Endodermal cell (in vitro differentiated cells): ENCODE results near the gene BNC2. TPM values are rescaled to one million over a fixed set of nuclear protein-coding genes. Genes with fewer than 3 reads are reported as not detected.

Experiments
- DNase-seq: peaks from one replicate; pipeline ENCODE4 v3.0.0-alpha.2; 2017
- H3K27ac ChIP-seq: 2 replicates; pipeline ENCODE4 v1.5.1; 2013; ENCODE audit warnings: mild to moderate bottlenecking, low read depth, low read length, moderate library complexity
- H3K27me3 ChIP-seq: 2 replicates; pipeline ENCODE4 v1.6.1; 2013; ENCODE audit warnings: mild to moderate bottlenecking, low read length, moderate library complexity; ENCODE audit not compliant: insufficient read depth, control insufficient read depth, poor library complexity, severe bottlenecking
- H3K36me3 ChIP-seq: 2 replicates; pipeline ENCODE4 v1.7.0; 2013; ENCODE audit warnings: mild to moderate bottlenecking, low read length, moderate library complexity; ENCODE audit not compliant: control insufficient read depth, insufficient read depth
- H3K4me1 ChIP-seq: one replicate; pipeline ENCODE4 v1.7.0; 2013; ENCODE audit warnings: low read length; ENCODE audit not compliant: control insufficient read depth, insufficient read depth
- H3K4me3 ChIP-seq: 2 replicates; pipeline ENCODE4 v1.5.1; 2013; ENCODE audit warnings: mild to moderate bottlenecking, low read length, moderate library complexity
- H3K9ac ChIP-seq: 2 replicates; pipeline ENCODE4 v1.6.1; 2013; ENCODE audit warnings: mild to moderate bottlenecking, low read length, moderate library complexity; ENCODE audit not compliant: poor library complexity, severe bottlenecking; ENCODE audit errors: extremely low read depth
- H3K9me3 ChIP-seq: 2 replicates; pipeline ENCODE4 v1.6.1; 2013; ENCODE audit warnings: mild to moderate bottlenecking, low read length, moderate library complexity; ENCODE audit not compliant: control insufficient read depth
- H3K27ac Mint-ChIP-seq: 2 replicates; pipeline ENCODE4 v1.8.0; 2020; ENCODE audit warnings: mixed read lengths
- H3K27me3 Mint-ChIP-seq: 2 replicates; pipeline ENCODE4 v1.8.0; 2021; ENCODE audit warnings: mild to moderate bottlenecking, mixed read lengths; ENCODE audit not compliant: insufficient read depth
- H3K36me3 Mint-ChIP-seq: 2 replicates; pipeline ENCODE4 v1.8.0; 2020; ENCODE audit warnings: low read depth, mixed read lengths
- H3K4me1 Mint-ChIP-seq: 2 replicates; pipeline ENCODE4 v1.8.0; 2020; ENCODE audit warnings: mixed read lengths
- H3K4me3 Mint-ChIP-seq: 2 replicates; pipeline ENCODE4 v1.8.0; 2020; ENCODE audit warnings: mild to moderate bottlenecking, moderate library complexity, mixed read lengths
- H3K9me3 Mint-ChIP-seq: 2 replicates; pipeline ENCODE4 v1.8.0; 2020; ENCODE audit warnings: mild to moderate bottlenecking, mixed read lengths
- WGBS, 2 experiments: methylation state at CpG; one replicate each; pipeline versions ENCODE4 v1.1.5 to v1.1.7; 2013; ENCODE audit warnings: missing lambda C conversion rate in 2 of 2, mixed read lengths in 1 of 2; ENCODE audit not compliant: insufficient coverage in 1 of 2, insufficient read length in 1 of 2; 5-methylcytosine and 5-hydroxymethylcytosine counted together
- total RNA-seq, 2 donors: library from RNA; stranded (reverse); fragmentation: NEBNext Ultra II Directional in 1 of 2; extraction: Animal tissue kit (Norgen Biotek cat#: 25700) in 1 of 2; gene quantifications; 2 replicates in 1 of 2; 3 replicates in 1 of 2; pipeline ENCODE4 v1.2.1, GENCODE V29; 2021
- TF ChIP-seq, protein P1 (sequence below): fragments of 200-600 bp; sonication (generic); conservative IDR thresholded peaks from 2 replicates; pipeline ENCODE4 v1.5.0; 2021; ENCODE audit warnings: antibody characterized with exemption, mild to moderate bottlenecking

The BNC2 gene
- total RNA-seq, 2 donors from 2014 or later = 3.0 to 10.5 TPM

DNA sequence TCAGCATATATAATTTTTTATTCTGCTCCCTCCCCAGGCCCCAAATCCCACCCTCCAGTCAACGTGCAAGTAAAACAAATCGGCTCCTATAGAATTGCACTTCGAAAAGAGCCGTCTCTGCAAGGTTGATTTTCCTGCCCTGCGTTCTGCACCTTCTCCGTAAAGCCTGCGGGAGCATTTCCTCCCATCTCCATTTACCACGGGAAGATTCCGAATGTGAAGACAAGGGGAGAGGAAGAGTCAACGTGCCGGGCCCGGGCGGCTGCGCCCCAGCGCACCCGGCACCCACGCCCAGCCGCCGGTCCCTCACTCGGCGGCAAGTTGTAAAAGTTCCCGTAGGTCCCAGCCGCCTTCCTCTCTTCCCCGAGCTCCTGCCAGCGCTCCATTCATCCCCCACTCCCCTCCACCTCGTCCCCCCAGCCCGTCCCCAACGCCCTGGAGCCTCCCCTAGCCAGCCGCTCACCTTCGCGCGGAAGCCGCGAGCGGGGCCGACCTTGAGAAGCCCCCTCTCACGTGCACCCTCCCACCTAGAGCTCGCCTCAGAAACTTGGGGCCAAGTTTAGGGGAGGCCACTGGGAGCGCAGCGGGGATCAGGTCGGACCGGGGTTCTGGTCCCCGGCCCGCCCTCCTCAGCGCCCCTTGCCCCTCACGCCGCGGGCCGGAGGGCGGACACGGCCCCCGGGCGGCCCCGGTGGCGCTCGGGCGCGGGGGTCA, 431 bp downstream of the BNC2 start:
- Mint-ChIP-seq H3K27me3 (peaks cover 45% of the 10 kb centered on the region), H3K9me3 (no peaks in the 10 kb centered on the region), H3K36me3 (no peaks in the 10 kb centered on the region), H3K4me1 (peaks cover 5% of the 10 kb centered on the region), H3K4me3 (peak overlapping the region; percentile 82), H3K27ac (no peak overlapping the region)
- no peak overlapping the region for H3K27ac ChIP-seq
- H3K27me3 ChIP-seq = peaks cover 53% of the 10 kb centered on the region
- no peak overlapping the region for H3K9ac ChIP-seq
- no peaks in the 10 kb centered on the region for H3K36me3 ChIP-seq
- peak overlapping the region; percentile 84 for H3K4me3 ChIP-seq
- TF ChIP-seq, protein P1, sequence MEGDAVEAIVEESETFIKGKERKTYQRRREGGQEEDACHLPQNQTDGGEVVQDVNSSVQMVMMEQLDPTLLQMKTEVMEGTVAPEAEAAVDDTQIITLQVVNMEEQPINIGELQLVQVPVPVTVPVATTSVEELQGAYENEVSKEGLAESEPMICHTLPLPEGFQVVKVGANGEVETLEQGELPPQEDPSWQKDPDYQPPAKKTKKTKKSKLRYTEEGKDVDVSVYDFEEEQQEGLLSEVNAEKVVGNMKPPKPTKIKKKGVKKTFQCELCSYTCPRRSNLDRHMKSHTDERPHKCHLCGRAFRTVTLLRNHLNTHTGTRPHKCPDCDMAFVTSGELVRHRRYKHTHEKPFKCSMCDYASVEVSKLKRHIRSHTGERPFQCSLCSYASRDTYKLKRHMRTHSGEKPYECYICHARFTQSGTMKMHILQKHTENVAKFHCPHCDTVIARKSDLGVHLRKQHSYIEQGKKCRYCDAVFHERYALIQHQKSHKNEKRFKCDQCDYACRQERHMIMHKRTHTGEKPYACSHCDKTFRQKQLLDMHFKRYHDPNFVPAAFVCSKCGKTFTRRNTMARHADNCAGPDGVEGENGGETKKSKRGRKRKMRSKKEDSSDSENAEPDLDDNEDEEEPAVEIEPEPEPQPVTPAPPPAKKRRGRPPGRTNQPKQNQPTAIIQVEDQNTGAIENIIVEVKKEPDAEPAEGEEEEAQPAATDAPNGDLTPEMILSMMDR = no peak
- DNase-seq = peak; percentile 78
- peaks cover 6% of the 10 kb centered on the region for H3K4me1 ChIP-seq
- WGBS, 2 experiments = 0% methylated on average over 5 to 58 of the region's 58 CpGs
- no peaks in the 10 kb centered on the region for H3K9me3 ChIP-seq

DNA sequence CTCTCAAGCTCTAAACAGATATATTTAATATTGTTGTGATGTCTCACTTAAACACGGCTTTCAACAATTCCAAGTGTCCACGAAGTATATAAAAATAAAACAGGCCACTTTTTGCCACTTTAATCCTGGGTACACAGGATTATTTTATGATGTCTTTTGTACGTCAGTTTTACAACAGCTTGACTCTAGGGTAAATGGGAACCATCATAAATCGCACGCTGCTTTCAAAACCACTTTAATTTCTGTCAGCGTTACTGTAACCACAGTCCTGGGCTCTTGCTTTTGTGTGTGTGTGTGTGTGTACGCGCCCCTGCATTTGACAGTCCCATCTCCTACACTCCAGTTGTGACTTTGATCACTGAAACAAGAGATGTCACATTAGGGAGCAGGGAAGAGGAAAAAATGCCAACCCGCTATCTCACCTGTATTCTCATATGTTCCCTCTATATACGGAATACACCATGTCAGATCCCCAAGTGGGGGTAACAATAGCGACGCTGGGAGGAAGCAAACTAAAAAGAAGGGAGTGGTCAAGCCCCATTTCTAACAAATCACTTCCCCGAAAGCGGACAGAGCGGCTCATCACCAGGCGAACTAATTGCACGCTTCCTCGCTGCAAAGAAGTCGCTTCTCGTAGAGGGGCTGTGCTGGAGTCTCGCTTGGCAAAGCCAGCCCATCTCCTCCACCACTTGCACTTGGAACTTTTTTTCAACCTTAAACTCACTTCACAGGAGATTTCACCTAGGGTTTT, 1.2 kb downstream of the BNC2 start:
- H3K9ac ChIP-seq = no peak overlapping the region
- no peak overlapping the region for H3K27ac ChIP-seq
- Mint-ChIP-seq H3K9me3 (no peaks in the 10 kb centered on the region), H3K27me3 (peaks cover 45% of the 10 kb centered on the region), H3K36me3 (no peaks in the 10 kb centered on the region), H3K27ac (no peak overlapping the region), H3K4me1 (peaks cover 12% of the 10 kb centered on the region), H3K4me3 (peak overlapping the region; percentile 82)
- TF ChIP-seq, protein P1 = no peak
- H3K9me3 ChIP-seq = no peaks in the 10 kb centered on the region
- peaks cover 53% of the 10 kb centered on the region for H3K27me3 ChIP-seq
- 4 to 19% methylated on average over 11 to 18 of the region's 21 CpGs for WGBS, 2 experiments
- H3K4me3 ChIP-seq = peak overlapping the region; percentile 84
- H3K4me1 ChIP-seq = peaks cover 6% of the 10 kb centered on the region
- peak; percentile 67 for DNase-seq
- no peaks in the 10 kb centered on the region for H3K36me3 ChIP-seq

DNA sequence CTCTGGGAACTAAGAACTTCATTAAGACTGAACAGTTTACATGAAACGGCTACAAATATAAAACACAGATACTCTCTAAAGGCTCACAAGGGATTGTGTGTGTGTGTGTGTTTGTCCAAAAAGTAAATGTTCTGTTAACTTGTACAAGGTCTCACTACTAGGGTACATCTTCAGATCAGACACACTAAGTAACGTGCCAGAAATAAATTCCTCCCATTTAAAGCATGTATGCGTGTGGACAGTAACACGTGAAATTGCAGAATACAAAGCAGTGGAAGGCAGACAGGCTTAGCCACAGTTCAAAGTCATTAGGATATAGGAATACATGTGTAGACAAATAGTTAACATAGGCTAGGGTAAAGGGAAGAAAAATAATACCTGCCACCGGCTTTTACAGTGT, 1.8 kb downstream of the BNC2 start:
- no peak overlapping the region for H3K9ac ChIP-seq
- H3K4me1 ChIP-seq = peaks cover 6% of the 10 kb centered on the region
- no peak overlapping the region for H3K4me3 Mint-ChIP-seq
- peaks cover 53% of the 10 kb centered on the region for H3K27me3 ChIP-seq
- peaks cover 43% of the 10 kb centered on the region for H3K27me3 Mint-ChIP-seq
- WGBS, 2 experiments = 79 to 80% methylated on average over 3 to 4 of the region's 5 CpGs
- H3K36me3 ChIP-seq = no peaks in the 10 kb centered on the region
- no peaks in the 10 kb centered on the region for H3K9me3 Mint-ChIP-seq
- no peaks in the 10 kb centered on the region for H3K36me3 Mint-ChIP-seq
- TF ChIP-seq, protein P1 = no peak
- peaks cover 13% of the 10 kb centered on the region for H3K4me1 Mint-ChIP-seq
- no peak overlapping the region for H3K27ac ChIP-seq
- no peak overlapping the region for H3K27ac Mint-ChIP-seq
- H3K4me3 ChIP-seq = peak overlapping the region; percentile 84
- no peaks in the 10 kb centered on the region for H3K9me3 ChIP-seq
- DNase-seq = no peak
